ENCODE results near the gene LAMA3.

Gene LAMA3

DNA sequence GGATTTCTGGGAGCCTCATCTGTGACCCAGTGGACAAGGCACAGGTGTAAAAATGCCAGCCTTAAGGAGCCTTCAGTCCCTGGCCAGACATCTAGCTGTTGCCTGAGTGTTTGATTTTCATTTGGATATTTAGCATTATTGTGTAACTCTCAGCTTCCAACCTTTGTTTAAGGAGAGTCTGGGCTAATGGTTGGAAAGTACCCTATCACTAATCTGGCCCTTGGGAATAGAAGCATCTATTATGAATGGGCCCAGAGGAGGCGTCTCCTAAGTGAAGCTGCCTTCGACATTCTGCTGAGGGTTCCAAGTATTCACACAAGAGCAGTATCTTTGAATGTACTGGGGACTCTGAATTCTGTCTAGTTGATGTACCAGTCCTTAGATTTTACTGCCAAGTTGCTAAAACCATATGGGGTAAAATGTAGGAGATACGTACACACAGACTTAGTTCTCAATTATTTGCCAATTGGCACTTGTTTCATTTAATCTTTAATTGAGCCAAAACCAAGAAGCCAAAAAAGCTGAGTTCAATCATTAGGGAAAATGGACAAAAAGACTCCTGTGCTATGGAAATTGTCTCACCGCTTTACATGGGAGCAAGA lies 19.3 kb upstream of the LAMA3 start:
- DNase-seq (ENCODE audit: low read depth) = no peak

DNA sequence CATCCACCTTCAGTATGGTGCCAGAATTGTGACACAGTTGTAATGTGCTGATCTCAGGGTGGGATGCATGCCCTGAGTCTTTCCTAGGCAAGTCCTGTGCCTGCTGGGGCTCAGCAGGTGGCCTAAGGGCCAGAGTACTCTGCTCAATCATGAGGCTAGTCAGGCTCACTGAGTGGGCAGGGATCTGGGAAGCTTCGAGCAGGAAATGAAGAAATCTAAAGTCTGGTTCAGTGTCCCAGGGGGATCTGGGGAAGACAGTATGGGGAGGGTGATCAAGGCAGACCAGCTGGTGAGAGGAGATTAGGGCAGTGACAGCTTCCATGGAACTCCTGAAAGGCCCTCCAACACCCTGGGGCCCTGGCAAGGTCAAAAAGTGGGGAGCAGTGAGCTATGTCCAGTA lies 17.7 kb upstream of the LAMA3 start:
- no peak for DNase-seq (ENCODE audit: low read depth)

DNA sequence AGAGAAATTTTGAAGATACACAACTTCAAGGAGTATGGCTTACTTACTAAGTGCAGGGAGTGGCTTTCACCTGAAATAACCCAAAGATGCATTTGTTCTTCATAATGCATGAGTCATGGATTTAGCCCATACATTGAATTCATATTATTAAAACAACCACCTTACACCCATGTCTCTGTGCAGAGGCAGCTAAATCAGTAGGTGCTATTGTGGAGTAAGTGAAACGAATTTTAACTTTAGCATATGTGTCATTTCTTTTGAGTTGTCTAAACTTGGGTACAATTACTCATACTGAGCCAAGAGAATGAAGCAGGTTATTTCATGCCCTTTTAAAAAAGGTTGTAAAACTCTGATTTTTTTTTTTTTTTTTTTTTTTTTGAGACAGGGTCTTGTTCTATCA lies 15.5 kb upstream of the LAMA3 start:
- no peak for DNase-seq (ENCODE audit: low read depth)

DNA sequence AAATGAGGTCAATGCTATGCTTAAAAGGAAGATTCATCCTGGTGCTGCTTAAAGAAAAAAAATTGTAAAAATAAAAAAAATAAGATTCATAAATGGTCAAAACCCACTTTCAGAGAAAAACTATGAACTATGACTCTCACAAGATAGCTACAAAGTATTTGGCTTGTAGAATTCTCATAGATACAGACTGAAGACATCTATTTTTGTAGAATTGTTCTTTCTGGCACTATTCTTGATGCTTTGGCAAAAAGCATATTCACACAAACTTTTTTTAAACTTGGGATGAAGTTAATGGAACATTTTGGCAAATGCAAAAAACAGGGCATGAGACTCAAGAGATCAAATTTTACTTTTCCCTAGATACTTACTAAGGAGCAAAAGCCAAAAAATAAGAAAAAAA lies 14.0 kb upstream of the LAMA3 start:
- no peak for DNase-seq (ENCODE audit: low read depth)

DNA sequence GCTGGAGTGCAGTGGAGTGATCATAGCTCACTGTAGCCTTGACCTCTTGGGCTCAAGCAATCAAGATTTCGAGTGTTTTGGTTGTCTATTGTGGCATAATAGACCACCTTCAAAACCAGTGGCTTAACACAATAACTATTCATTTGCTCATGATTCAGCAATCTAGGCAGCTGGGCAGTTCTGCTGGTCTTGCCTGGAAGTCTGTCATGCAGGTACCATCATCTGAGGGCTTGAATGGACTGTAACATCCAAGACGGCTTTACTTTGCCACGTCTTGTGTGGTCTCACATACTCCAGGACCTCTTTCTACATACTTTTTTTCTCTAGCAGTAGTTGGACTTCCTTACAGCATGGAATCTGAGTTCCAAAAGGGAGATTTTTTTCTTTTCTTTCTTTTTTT lies 13.4 kb upstream of the LAMA3 start:
- DNase-seq (ENCODE audit: low read depth) = no peak

DNA sequence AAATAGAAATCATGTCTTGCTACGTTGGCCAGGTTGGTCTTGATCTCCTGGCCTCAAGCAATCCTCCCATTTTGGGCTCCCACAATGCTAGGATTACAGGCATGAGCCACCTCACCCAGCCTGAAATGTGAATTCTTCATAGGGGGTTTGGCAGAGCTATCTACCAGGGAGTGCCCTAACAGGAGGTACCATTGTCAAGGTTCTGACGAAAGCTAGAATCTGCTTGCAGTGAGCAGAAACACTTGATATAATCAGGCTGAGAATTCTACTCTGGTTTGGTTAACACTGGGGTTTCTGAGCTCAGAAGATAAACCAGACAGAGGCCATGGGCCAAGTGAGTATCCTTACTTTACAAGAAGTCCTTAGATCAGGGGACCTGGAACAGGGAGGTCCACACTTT lies 7.2 kb upstream of the LAMA3 start:
- no peak for DNase-seq (ENCODE audit: low read depth)

DNA sequence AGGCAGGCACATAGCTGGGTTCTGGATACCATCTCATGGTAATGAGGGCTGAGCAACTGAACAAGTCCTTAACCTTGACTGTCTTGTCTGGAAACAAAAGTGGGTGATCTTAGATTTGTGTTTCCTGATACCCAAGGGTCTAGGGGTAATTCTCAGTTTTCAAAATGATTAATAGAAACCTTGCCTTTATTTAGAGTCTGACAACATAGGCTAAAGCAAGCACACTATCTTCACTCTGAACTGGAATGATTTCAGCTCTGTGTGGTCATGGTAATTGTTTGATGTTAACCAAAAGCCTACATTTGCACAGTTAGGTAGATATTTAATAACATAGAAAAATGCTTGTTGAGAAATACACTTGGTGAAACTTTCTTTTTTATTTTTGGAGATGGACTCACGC lies 6.8 kb upstream of the LAMA3 start:
- no peak for DNase-seq (ENCODE audit: low read depth)

DNA sequence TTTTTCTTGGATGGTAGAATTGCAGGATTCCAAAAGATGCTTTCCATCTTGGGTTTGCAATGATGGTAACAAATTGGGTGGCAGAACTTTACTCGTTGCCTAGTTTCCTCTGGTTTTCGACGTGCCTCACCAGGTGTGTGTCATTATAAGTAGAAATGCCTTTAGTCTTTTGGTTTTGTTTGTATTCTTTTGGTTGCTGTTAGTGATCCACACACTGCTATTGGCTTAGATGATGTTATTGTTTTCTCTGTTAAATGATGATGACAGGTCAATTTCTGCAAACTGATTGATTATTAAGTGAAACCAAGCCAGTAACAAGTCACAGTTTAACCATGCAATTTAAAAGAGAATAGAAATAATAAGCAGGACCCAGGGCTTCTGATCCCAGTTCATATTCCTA lies 6.1 kb upstream of the LAMA3 start:
- no peak for DNase-seq (ENCODE audit: low read depth)

DNA sequence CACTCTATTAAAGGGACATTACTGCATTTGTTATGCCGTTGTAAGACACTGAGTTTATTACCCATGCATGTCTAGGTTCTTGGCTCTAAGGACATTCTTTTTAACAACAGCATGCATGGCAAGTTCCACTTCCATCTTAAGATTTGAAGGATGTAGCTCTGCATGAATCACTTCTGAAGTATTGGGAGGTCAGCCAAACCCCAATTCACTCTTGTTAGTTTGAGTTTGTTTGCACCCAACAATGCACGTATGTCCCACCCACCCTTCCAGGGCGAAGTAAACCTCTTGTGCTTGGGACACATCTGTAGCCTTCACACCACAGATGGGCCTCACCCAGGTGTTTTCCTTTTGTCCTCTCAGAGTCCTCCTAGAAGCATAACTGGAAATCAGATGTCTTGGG lies 5.6 kb upstream of the LAMA3 start:
- DNase-seq (ENCODE audit: low read depth) = no peak

DNA sequence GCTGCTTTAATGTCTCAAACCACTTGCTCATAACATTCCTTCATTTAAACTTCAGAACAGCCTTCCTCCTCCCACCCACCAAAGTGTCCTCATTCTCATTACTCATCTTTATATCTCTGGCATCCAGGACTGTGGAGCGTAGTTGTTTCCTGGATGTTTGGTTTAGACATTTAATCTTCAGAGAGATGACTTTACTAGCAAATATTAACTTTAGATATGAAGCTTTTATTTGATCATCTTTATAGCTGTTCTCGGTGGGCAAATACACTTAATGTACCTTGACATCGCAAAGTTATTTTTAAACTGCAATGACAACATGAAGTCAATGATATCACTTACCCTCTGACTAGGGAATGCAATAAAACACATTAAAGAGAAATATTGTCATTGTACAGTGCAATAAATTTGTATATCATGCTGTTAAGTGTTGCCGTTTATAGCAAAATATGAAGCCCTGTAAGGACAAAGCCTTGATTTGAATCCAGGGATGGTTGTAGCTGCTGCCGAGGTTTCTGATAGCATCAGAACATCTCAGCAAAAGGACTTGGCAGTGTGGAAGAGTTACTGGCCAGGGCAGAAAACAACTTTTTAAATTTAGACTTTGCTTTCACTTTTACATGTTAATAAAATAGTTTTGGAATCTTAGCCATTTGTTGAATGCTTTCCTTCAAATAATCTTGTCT lies 4.6 kb upstream of the LAMA3 start:
- no peak for DNase-seq (ENCODE audit: low read depth)

DNA sequence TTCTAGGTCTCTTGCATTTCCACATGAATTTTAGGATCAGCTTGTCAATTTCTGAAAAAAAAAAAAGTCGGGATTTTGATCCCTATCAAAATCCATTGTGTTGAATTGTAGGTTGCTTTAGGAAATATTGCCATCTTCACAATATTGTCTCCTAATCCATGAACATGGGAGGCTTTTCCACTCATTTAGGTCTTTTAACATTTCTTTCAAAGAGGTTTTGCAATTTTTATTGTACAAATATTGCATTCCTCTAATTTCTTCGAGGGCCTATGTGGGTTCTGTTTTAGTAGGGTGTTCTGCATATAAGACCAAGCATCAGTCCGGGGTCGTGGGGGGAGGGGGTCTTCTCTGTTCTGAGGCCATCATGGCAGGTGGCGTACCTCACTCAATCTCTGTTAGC lies 725 bp upstream of the LAMA3 start:
- no peak for DNase-seq (ENCODE audit: low read depth)

DNA sequence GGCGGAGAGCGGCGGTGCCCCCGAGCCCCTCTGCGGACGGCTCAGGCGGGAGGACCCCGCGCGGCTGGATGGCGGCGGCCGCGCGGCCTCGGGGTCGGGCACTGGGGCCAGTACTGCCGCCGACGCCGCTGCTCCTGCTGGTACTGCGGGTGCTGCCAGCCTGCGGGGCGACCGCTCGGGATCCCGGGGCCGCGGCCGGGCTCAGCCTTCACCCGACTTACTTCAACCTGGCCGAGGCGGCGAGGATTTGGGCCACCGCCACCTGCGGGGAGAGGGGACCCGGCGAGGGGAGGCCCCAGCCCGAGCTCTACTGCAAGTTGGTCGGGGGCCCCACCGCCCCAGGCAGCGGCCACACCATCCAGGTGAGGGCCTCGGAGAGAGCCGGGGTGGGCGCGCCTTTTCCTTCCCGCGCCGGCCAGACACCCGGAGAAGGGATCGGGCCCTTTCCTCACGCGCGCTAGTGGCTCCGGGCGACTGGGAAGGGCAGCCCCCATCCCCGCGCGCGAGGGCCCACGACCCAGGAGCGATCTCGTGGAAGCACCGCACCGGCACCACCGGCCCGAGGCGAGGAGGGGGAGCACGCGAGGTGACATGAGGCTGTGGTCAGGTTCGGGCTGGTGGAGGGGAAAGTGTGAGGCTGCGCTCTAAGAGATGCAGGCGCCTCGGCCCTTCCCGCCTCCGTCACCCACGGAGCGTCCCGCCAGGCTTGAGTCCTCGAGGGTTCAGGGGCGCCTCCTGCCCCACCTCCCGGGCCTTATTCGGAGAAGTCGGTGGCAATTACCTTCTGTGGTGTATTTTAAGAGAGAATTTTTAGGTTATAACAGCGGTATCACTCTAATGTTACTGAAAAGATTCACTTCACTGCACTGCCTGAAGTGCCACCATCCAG lies 607 bp downstream of the LAMA3 start:
- no peak for DNase-seq (ENCODE audit: low read depth)

DNA sequence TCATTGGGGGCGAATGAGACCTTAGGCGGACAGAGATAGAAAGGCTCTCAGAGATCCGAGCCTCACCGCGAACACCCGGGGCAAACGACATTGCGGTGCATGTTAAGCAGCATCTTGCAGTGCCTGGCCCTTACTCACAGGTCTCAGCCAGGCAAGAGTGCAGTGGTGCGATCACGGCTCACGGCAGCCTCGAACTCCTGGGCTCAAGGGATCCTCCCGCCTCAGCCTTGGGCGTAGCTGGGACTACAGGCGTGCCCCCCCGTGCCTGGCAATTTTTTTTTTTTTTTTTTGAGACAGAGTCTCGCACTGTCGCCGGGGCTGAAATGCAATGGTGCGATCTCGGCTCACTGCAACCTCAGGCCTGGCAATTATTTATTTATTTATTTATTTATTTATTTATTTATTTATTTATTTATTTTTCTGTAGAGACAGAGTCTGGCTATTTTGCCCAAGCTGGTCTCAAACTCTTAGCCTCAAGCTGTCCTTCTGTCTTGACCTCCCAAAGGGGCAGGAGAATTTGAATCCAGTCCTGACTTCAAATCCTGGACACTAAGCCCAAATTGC lies 1.3 kb downstream of the LAMA3 start:
- DNase-seq (ENCODE audit: low read depth) = no peak

DNA sequence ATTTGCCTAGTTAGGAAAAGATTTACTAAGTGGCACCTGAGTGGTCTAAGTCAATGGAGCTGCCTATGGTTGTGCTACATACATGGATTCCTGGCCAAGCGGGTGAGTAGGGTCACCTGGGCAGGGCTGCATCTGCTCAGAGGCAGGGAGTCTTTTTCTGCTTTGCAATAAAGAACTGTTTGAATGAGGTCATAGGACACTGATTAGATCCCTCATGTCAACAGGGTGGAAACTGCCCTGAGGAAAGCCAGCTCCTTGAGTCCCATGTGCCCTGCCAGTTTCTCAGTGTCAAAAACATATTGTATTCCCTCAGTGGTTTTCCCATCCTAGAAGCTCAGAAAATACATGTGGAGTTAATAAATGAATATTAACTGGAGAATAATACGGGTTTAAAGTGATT lies 4.6 kb downstream of the LAMA3 start:
- no peak for DNase-seq (ENCODE audit: low read depth)

DNA sequence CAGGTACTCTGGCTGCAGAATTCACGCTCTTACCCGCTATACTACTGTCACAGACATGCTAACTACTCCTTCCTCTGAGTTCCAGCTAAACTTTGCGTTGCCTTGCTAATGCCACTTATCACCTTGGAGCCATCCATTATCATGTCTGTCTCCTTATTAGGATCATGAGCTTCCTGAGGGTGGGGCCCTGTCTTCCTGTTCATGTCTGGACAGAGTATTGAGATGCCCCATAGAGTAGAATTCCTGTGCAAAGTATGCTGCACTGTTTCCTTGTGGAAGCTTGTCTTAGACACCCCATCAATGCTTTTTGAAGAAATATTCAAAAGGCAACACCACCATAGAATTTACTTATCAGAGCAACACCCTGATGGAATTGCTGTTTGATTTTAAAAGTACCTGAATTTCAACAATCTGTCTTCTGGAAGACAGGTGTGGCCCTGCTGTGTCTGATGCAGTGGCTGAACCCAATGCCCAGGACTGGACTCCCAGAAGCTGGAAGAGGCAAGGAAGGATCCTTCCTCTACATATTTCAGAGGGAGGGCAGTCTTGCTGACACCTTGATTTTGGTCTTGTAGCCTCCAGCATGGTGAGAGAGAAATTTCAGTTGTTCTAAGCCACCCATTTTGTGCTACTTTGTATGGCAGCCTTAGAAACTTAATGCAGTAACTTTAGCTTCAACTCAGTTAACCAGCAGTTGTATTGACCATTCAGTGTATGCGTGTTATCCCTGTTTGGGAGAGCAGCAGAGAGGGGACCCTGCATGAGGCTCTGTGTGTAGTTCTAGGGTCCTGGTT lies 5.6 kb downstream of the LAMA3 start:
- no peak for DNase-seq (ENCODE audit: low read depth)

DNA sequence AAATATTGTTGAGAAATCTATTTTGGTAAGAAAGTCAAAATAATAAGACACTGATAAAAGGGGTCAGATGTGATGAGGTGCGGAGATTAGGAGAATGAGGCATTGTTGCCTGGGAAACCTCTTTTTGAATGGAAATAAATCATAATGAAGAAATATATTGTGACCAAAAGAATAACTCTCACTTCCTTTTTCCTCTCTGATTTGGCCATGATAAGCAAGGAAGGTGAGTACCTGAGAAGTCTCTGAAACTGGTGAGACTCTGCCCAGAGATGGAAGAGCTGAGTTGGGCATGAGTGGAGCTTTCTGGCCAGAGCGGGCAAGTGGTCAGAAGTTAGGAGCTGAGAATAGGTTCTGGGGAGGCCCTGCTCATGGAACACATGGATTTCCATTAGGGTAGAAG lies 11.8 kb downstream of the LAMA3 start:
- no peak for DNase-seq (ENCODE audit: low read depth)

DNA sequence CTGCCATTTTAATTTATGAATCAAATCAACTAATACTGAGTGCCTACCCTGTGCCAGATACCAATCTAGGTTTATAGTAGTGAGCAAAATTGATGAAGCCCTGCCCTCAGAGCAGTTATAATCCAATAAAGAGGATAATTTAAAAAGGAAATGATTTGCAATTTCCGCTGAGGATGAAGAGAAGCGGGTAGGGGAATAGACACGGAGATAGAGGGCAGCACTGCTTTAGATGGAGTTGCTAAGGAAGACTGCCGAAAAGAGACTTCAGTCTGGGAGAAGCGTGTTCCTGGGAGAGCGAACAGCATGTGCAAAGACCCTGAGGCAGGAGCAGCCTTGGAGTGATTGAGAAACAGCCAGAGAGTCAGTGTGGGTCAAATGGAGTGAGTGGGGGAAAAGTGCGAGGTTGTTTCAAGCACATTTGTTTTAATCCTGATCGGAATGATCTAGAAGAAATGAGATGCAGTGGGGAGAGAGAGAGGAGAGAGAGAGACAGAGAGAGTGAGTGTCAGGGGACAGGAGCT lies 12.4 kb downstream of the LAMA3 start:
- DNase-seq (ENCODE audit: low read depth) = no peak

DNA sequence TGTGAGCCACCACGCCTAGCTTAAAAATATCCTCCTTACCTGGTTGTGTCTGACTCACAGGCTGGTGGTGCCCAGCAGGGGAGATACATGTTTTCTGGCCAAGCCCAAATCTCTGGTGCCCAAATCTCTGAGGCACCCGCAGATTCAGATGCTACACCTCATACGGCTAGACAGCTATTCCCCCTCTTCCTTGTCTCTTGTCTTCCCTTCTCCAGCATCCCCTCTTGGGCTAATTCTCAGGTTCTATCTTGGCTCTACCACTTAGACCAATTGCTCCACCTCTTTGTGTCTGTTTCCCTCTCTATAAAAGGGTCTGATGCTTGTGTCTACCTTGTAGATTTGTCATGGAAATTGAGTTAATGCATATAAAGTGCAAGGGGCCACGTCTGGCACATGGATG lies 13.4 kb downstream of the LAMA3 start:
- DNase-seq (ENCODE audit: low read depth) = no peak

DNA sequence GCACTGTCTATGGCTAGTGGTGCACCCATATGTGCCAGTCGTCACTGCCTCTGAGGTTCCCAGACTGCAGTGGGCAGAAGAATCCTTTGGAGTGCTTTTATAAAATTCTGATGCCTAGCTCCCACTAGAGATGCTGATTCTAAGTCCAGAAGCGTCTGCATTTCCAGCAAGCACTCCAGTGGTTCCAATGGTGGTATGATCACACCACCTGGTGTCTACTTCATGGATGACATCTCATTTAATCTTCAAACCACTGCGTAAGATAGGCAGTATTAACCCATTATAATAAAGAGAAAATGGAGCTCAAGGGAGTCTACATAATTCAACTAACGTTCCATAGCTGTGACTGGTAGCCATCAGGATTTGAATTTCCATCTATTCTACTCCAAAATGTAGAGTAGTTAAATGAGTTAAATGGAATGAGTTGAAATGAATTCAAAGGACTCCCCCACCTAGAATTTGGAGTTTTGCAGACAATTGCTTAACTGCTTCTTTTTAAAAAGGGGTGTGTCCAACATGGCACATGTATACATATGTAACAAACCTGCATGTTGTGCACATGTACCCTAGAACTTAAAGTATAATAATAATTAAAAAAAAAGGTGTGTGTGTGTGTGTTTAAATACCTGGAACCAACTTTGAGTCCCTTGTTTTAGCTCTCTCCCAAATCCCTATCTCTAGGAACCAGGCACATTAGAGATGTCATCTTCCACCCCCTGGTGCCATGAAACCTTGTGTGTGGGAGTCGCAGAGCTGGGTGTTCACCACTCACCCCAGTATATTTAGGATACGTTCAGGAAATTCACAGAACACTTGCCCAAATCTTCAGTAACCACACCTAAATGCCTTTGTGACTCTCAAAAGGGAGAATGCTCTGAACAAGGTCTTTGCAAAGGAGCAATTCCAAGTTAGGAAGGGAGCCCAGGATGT lies 14.1 kb downstream of the LAMA3 start:
- no peak for DNase-seq (ENCODE audit: low read depth)

DNA sequence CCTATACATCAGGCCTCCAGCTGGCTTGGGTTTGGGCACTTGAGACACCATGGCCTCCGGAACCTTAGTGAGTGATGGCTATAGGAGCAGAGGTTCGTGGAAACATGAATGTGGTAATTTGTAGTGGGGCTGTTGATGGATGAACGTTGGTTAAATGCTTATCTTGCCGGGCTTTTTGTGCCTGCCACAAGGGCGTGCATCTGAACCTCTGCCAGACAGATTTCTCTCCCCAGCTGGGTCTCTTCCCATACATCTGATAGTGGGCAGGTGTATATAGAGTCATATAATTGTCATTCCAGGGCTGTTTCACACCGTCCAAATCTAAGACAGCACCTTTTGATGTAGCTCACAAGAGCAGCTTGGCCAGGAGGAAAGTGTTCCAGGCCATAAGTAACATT lies 14.7 kb downstream of the LAMA3 start:
- DNase-seq (ENCODE audit: low read depth) = no peak

DNA sequence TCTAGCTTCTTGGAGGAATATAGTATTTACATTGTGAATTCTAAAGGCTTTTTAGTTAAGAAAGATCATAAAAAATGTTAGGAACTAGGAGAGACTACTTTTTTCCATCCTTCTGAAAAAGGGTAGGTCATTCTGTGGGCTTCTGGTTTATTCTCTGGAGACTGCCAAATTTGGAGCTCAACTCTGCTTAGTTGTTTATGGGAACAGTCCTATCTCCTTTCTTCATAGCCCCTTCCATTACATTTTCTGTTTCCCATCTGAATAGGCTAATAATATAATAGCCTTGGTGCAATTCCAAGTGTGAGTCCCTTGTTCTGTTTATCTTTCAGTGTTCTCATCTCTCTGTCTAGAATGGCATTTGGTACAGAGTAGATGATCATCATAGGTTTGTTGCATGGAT lies 15.6 kb downstream of the LAMA3 start:
- no peak for DNase-seq (ENCODE audit: low read depth)
